Ovary (tissue), 9 donors: ENCODE measurements around the gene UPK3A. TPM values are rescaled to one million over a fixed set of nuclear protein-coding genes. Genes with fewer than 3 reads are reported as not detected.

Experiments used
- DNase-seq, 5 donors: peaks; one replicate each; pipeline ENCODE4 v3.0.0-alpha.2; 2019 to 2020
- H3K27ac ChIP-seq, 2 donors: fragments of 200-600 bp; one replicate each; pipeline versions ENCODE4 v1.5.1 to v1.8.0; 2019 to 2022
- H3K27me3 ChIP-seq: fragments of 200-600 bp; one replicate; pipeline ENCODE4 v1.8.0; 2022
- H3K36me3 ChIP-seq: fragments of 200-600 bp; sonication (generic); one replicate; pipeline ENCODE4 v1.5.1; 2019
- H3K4me1 ChIP-seq: one replicate; pipeline ENCODE4 v1.8.1; 2013; ENCODE audit warnings: mild to moderate bottlenecking, moderate library complexity; ENCODE audit not compliant: insufficient read depth
- H3K4me3 ChIP-seq: fragments of 200-600 bp; sonication (generic); one replicate; pipeline ENCODE4 v1.5.1; 2017
- H3K9me3 ChIP-seq, 2 donors: fragments of 200-600 bp in 1 of 2; sonication (generic) in 1 of 2; one replicate each; pipeline versions ENCODE4 v1.5.1 to v1.8.1; 2013 to 2019; ENCODE audit warnings: mild to moderate bottlenecking in 1 of 2, moderate library complexity in 1 of 2
- CTCF ChIP-seq, 3 donors: fragments of 450-650 bp in 2 of 3; fragments of 200-600 bp in 1 of 3; IDR thresholded peaks; one replicate each; pipeline versions ENCODE4 v1.5.1 to v1.8.0; 2016 to 2022; ENCODE audit warnings: antibody characterized with exemption in 3 of 3, mild to moderate bottlenecking in 1 of 3
- EP300 ChIP-seq: sonication (generic); formaldehyde crosslinking; IDR thresholded peaks from one replicate; pipeline ENCODE4 v1.6.1; 2017; ENCODE audit warnings: antibody characterized with exemption
- POLR2A ChIP-seq: fragments of 450-650 bp; IDR thresholded peaks from one replicate; pipeline ENCODE4 v1.6.1; 2017; ENCODE audit warnings: antibody characterized with exemption, mild to moderate bottlenecking, moderate library complexity
- WGBS, 3 donors: extraction: QIAGEN DNeasy Blood & Tissue Kit in 1 of 3; methylation state at CpG; one replicate each; pipeline versions ENCODE4 v1.1.5 to v1.1.7; 2013 to 2017; 5-methylcytosine and 5-hydroxymethylcytosine counted together
- intact Hi-C, 4 donors: fragments of 100-400 bp; cut with DNase I; formaldehyde crosslinking; loops; one replicate each; pipeline versions ENCODE4 v1.11.0 to v1.15.1; 2022 to 2023
- polyA plus RNA-seq, 2 donors: library from polyadenylated mRNA; stranded (reverse); fragments of 200-250 nt in 1 of 2; fragments of 350-450 nt in 1 of 2; fragmentation: Illumina TruSeq in 1 of 2; extraction: RNeasy Lipid Tissue Mini Kit (QIAGEN cat#74804) in 1 of 2; gene quantifications; one replicate each; pipeline ENCODE4 v1.2.3, GENCODE V29; 2013 to 2014
- total RNA-seq, 7 donors: library from RNA; depleted of rRNA in 2 of 7; stranded (reverse); fragments of >200 nt in 2 of 7; fragmentation: NEBNext Ultra II Directional in 3 of 7; extraction: Animal tissue kit (Norgen Biotek cat#: 25700) in 3 of 7; gene quantifications; one replicate each; pipeline versions ENCODE4 v1.1.0 to v1.2.4, GENCODE V29; 2016 to 2023
- donor health status: DM: no; HTN: no; CAD: no; lungs with moderate emphysema.
- donor health status: DM: no; HTN: no; CAD: no.
- donor health status: Bipolar disorder and iron deficiency.
- donor health status: DM: yes; HTN: yes; CAD: no.
- donor health status: DM: no; HTN: no; CAD: no.
- donor health status: DM: yes; HTN: yes; CAD: no.

The UPK3A gene
- total and polyA plus RNA-seq, 9 donors = 0.22 TPM; not detected in 8

DNA sequence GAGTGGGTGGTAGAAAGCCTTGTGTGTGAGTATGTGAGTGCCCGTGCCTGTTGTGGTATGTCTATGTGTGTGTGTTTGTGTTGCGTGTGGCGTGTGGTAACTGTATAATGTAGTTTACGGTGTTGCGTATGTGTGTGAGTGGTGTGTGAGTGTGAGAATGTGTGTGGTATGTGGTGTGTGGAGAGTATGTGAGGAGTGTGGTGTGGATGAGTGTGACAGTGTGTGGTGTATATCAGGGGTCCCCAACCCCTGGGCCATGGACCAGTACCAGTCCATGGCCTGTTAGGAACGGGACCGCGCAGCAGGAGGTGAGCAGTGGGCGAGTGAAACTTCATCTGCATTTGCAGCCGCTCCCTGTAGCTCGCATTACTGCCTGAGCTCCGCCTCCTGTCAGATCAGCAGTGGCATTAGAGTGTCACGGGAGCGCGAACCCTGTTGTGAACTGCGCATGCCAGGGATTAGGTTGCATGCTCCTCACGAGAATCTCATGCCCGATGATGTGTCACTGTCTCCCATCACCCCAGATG, 5.7 kb downstream of the UPK3A start:
- Histone ChIP-seq H3K9me3 (no peaks in the 10 kb centered on the region), H3K36me3 (no peaks in the 10 kb centered on the region), H3K27ac (no peak overlapping the region), H3K27me3 (no peaks in the 10 kb centered on the region), H3K4me3 (no peak overlapping the region), H3K4me1 (no peaks in the 10 kb centered on the region)
- TF ChIP-seq EP300 = no peak
- no peak for TF ChIP-seq POLR2A
- TF ChIP-seq CTCF (IDR thresholded peaks at IDR 0.05) = no peak
- intact Hi-C loops = no loop called here
- no peak for DNase-seq
- 32 to 37% (median 33%) methylated on average over 18 of the region's 18 CpGs for WGBS, 3 donors

DNA sequence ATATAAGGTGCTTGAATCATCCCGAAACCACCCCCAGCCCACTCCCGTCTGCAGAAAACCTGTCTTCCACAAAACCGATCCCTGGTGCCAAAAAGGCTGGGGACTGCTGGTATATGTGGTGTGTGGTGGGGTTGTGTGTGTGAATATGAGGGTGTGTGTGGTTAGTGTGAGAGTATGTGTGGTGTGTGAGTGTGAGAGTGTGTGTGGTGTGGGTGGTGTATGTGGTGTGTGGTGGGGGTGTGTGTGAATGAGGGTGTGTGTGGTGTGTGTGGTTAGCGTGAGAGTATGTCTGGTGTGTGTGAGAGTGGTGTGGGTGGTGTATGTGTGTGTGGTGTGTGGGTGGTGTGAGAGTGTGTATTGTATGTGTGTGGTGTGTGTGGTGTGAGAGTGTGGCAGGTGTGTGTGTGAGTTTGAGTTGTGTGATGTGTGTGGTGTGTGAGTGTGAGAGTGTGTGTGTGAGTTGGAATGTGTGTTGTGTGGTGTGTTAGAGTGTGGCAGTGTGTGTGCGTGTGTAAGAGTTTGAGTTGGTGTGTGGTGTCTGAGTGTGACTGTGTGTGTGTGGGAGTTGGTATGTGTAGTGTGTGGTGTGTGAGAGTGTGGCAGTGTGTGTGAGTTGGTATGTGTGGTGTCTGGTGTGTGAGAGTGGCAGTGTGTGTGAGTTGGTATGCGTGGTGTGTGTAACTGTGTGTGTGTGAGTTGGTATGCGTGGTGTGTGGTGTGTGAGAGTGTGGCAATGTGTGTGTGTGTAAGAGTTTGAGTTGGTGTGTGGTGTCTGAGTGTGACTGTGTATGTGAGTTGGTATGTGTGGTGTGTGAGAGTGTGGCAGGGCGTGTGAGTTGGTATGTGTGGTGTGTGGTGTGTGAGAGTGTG, 6.5 kb downstream of the UPK3A start:
- Histone ChIP-seq H3K4me3 (no peak overlapping the region), H3K27me3 (no peaks in the 10 kb centered on the region), H3K27ac (no peak overlapping the region), H3K4me1 (no peaks in the 10 kb centered on the region), H3K36me3 (no peaks in the 10 kb centered on the region), H3K9me3 (no peaks in the 10 kb centered on the region)
- DNase-seq = no peak
- WGBS, 3 donors = 79 to 80% (median 80%) methylated on average over 8 of the region's 8 CpGs
- intact Hi-C loops = no loop called here
- TF ChIP-seq POLR2A = no peak
- TF ChIP-seq CTCF (IDR thresholded peaks at IDR 0.05) = no peak
- TF ChIP-seq EP300 = no peak

DNA sequence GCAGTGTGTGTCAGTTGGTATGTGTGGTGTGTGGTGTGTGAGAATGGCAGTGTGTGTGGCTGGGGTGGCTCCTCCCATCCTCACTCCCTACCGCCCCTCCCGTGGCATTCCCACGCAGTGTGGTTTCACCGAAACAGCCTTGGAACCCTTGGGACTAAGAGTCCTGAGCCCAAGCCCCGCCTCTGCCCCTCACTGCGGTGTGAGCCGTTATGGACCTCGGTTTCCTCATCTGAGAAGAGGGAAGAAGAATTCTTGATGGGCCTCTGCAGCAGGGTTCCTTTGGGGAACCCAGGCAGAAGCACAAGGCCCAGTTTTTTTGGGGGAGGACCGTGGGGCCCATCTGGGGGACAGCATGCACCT, 7.2 kb downstream of the UPK3A start:
- Histone ChIP-seq H3K27ac (no peak overlapping the region), H3K9me3 (no peaks in the 10 kb centered on the region), H3K36me3 (no peaks in the 10 kb centered on the region), H3K27me3 (no peaks in the 10 kb centered on the region), H3K4me3 (no peak overlapping the region), H3K4me1 (no peaks in the 10 kb centered on the region)
- intact Hi-C loops = no loop called here
- no peak for DNase-seq
- TF ChIP-seq EP300 = no peak
- no peak for TF ChIP-seq CTCF (IDR thresholded peaks at IDR 0.05)
- no peak for TF ChIP-seq POLR2A
- WGBS, 3 donors = 64 to 70% (median 69%) methylated on average over 9 of the region's 9 CpGs

GRCh38 chr22:45292731-45293442, 8.1 kb downstream of the UPK3A start:
- H3K4me3 ChIP-seq = no peak overlapping the region
- 40 to 49% (median 40%) methylated on average over 23 of the region's 23 CpGs for WGBS, 3 donors
- TF ChIP-seq POLR2A (no peak), EP300 (no peak), CTCF (IDR thresholded peaks at IDR 0.05) (no peak)

More at GRCh38 chr22:45292731-45293442, 8.1 kb downstream of the UPK3A start:
- Histone ChIP-seq H3K4me1 (no peaks in the 10 kb centered on the region), H3K27ac (no peak overlapping the region), H3K27me3 (no peaks in the 10 kb centered on the region), H3K9me3 (no peaks in the 10 kb centered on the region), H3K36me3 (no peaks in the 10 kb centered on the region)
- intact Hi-C loops = no loop called here
- no peak for DNase-seq
